PC-3 (cell line): ENCODE results near the gene SLC26A8.

ENCODE experiments used
- EZH2 ChIP-seq: fragments of 300-600 bp; sonication (generic); IDR thresholded peaks from one replicate; pipeline ENCODE4 v1.6.1; 2017; ENCODE audit warnings: antibody characterized with exemption, mild to moderate bottlenecking, low read length; ENCODE audit not compliant: unreplicated experiment
- TF ChIP-seq, protein P1 (sequence below): fragments of 300-600 bp; sonication (generic); conservative IDR thresholded peaks from 2 replicates; pipeline ENCODE4 v1.5.1; 2017; ENCODE audit warnings: antibody characterized with exemption, low read depth, mild to moderate bottlenecking, low read length

DNA sequence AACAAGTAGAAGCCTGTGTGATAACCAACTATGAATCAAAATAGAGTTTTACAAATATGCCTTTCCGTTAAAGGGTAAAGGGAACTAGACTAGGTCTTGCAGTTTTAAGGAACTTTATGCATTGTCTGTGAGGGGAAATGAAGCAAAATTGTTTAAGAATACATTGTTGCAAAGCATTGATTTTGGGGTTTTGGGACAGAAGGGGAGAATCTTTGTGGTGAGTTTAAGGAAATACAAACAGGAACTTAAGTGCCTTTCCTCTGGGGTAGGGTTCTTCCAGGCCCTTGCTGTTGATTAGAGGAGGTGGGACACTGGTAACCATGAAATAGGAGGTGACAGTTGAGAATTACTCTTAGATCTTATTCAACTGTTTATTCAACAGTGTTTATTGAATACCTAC lies 7.8 kb upstream of the SLC26A8 start:
- TF ChIP-seq, protein P1, sequence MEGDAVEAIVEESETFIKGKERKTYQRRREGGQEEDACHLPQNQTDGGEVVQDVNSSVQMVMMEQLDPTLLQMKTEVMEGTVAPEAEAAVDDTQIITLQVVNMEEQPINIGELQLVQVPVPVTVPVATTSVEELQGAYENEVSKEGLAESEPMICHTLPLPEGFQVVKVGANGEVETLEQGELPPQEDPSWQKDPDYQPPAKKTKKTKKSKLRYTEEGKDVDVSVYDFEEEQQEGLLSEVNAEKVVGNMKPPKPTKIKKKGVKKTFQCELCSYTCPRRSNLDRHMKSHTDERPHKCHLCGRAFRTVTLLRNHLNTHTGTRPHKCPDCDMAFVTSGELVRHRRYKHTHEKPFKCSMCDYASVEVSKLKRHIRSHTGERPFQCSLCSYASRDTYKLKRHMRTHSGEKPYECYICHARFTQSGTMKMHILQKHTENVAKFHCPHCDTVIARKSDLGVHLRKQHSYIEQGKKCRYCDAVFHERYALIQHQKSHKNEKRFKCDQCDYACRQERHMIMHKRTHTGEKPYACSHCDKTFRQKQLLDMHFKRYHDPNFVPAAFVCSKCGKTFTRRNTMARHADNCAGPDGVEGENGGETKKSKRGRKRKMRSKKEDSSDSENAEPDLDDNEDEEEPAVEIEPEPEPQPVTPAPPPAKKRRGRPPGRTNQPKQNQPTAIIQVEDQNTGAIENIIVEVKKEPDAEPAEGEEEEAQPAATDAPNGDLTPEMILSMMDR = no peak
- TF ChIP-seq EZH2 = no peak
